Sigmoid colon (tissue), 7 donors: ENCODE results near the gene BCAS3. TPM values are rescaled to one million over a fixed set of nuclear protein-coding genes. Genes with fewer than 3 reads are reported as not detected.

Experiments used
- DNase-seq: peaks from one replicate; pipeline ENCODE4 v3.0.0-alpha.2; 2019
- H3K27ac ChIP-seq, 4 donors: fragments of 200-600 bp; sonication (generic); one replicate each; pipeline ENCODE4 v1.5.1; 2016 to 2019; ENCODE audit warnings: mild to moderate bottlenecking in 1 of 4
- H3K27me3 ChIP-seq, 3 donors: fragments of 200-600 bp; sonication (generic); one replicate each; pipeline ENCODE4 v1.5.1; 2019; ENCODE audit warnings: mild to moderate bottlenecking in 1 of 3
- H3K36me3 ChIP-seq, 4 donors: fragments of 200-600 bp; sonication (generic); one replicate each; pipeline ENCODE4 v1.5.1; 2016 to 2019
- H3K4me1 ChIP-seq, 4 donors: fragments of 200-600 bp; sonication (generic); one replicate each; pipeline ENCODE4 v1.5.1; 2017 to 2019
- H3K4me3 ChIP-seq, 4 donors: fragments of 200-600 bp; sonication (generic); one replicate each; pipeline ENCODE4 v1.5.1; 2017 to 2019; ENCODE audit warnings: mild to moderate bottlenecking in 2 of 4, moderate library complexity in 1 of 4
- H3K9me3 ChIP-seq, 4 donors: fragments of 200-600 bp in 3 of 4; sonication (generic) in 3 of 4; one replicate each; pipeline versions ENCODE4 v1.5.1 to v1.6.1; 2013 to 2019
- EP300 ChIP-seq, 4 donors: sonication (generic); formaldehyde crosslinking; IDR thresholded peaks; one replicate each; pipeline ENCODE4 v1.6.1; 2017; ENCODE audit warnings: antibody characterized with exemption in 4 of 4
- POLR2A ChIP-seq, 2 donors: fragments of 450-650 bp; IDR thresholded peaks; one replicate each; pipeline ENCODE4 v1.6.1; 2016; ENCODE audit warnings: antibody characterized with exemption in 2 of 2, mild to moderate bottlenecking in 2 of 2, moderate library complexity in 2 of 2
- POLR2AphosphoS5 ChIP-seq, 4 donors: sonication (generic); formaldehyde crosslinking; IDR thresholded peaks; one replicate each; pipeline ENCODE4 v1.6.1; 2017; ENCODE audit warnings: antibody characterized with exemption in 4 of 4
- WGBS, 2 donors: extraction: QIAGEN DNeasy Blood & Tissue Kit; methylation state at CpG; one replicate each; pipeline ENCODE4 v1.1.7; 2013; 5-methylcytosine and 5-hydroxymethylcytosine counted together
- intact Hi-C: fragments of 100-400 bp; cut with DNase I; formaldehyde crosslinking; loops from one replicate; pipeline ENCODE4 v1.15.1; 2023
- polyA plus RNA-seq, 3 donors: library from polyadenylated mRNA; stranded (reverse); fragments of 200-250 nt; gene quantifications; one replicate each; pipeline ENCODE4 v1.2.3, GENCODE V29; 2013
- total RNA-seq, 4 donors: library from RNA; depleted of rRNA; stranded (reverse); fragments of >200 nt; gene quantifications; one replicate each; pipeline ENCODE4 v1.1.0, GENCODE V29; 2016
- TF ChIP-seq, protein P1 (sequence below), 4 experiments: fragments of 450-650 bp in 3 of 4; fragments of 200-600 bp in 1 of 4; IDR thresholded peaks; one replicate each; pipeline ENCODE4 v1.5.1; 2016 to 2019; ENCODE audit warnings: antibody characterized with exemption in 4 of 4, mild to moderate bottlenecking in 3 of 4, moderate library complexity in 2 of 4
- donor health status: healthy with polysubstance abuse.
- donor health status: Bipolar disorder and iron deficiency.
- donor health status: healthy.

The BCAS3 gene
- total and polyA plus RNA-seq, 7 donors = 6.3 to 38.5 (median 28.5) TPM

DNA sequence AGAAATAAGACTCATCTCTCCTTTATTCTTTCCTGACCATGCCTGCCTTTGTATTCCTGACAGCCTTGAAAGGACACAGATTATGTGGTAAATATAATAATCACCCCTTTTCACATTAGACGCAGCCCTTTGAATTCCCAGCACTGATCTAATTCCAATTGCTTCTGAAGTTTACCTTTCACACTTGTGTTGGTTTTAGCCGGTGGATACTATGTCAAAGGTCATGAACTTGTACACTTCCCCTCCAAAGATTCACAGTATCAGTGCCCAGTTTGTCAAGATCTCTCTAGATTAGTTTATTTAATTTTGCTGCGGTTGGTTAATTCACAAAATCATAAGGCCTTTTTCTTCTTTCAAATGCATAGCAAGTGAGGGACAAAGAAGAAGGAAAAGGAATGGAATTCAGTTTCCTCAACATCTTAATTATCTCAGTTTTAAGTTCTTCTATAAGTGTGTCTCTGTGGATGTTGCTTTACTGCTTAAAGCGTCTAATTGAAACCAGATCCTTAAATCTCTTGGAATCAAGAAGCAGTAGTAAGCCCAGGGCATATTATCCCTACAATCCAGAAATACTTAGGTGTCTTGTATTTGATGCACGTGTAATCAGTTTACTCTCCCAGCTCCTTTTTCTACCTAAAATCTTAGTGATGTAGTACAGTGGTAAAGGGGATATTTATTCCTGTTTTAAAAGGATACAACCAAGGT, 547.7 kb downstream of the BCAS3 start:
- TF ChIP-seq EP300 (IDR thresholded peaks at IDR 0.05) = no peak
- no peak for TF ChIP-seq POLR2A (IDR thresholded peaks at IDR 0.05)
- TF ChIP-seq POLR2AphosphoS5 (IDR thresholded peaks at IDR 0.05) = no peak
- TF ChIP-seq, protein P1, sequence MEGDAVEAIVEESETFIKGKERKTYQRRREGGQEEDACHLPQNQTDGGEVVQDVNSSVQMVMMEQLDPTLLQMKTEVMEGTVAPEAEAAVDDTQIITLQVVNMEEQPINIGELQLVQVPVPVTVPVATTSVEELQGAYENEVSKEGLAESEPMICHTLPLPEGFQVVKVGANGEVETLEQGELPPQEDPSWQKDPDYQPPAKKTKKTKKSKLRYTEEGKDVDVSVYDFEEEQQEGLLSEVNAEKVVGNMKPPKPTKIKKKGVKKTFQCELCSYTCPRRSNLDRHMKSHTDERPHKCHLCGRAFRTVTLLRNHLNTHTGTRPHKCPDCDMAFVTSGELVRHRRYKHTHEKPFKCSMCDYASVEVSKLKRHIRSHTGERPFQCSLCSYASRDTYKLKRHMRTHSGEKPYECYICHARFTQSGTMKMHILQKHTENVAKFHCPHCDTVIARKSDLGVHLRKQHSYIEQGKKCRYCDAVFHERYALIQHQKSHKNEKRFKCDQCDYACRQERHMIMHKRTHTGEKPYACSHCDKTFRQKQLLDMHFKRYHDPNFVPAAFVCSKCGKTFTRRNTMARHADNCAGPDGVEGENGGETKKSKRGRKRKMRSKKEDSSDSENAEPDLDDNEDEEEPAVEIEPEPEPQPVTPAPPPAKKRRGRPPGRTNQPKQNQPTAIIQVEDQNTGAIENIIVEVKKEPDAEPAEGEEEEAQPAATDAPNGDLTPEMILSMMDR (IDR thresholded peaks at IDR 0.05) = no peak
- DNase-seq = no peak
- no peaks in the 10 kb centered on the region for H3K27me3 ChIP-seq
- 70 to 82% methylated on average over 5 of the region's 5 CpGs for WGBS, 2 donors
- no peaks in the 10 kb centered on the region for H3K9me3 ChIP-seq
- no peaks in the 10 kb centered on the region for H3K4me1 ChIP-seq
- intact Hi-C loops = no loop called here
- H3K27ac ChIP-seq = no peak overlapping the region
- H3K36me3 ChIP-seq = no peaks in the 10 kb centered on the region
- H3K4me3 ChIP-seq = no peak overlapping the region

DNA sequence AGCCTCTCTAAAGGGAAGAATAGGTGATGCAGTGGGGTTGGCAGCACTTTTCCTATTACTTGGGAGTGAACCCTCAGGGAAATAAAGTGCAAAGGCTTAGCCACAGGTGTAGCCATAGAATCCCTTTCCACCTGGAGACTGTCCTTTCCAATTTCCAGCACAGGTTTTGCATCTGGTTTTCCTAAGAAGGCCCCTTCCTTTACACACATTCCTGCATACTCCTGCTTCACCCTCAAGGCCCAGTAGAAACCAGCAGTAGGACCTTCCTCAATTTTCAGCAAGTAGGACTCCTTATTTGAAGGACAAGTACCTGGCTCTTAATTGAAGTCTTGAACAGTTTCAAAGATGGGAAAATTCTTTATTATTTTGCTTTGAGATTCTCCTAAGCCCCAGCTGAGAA, 550.2 kb downstream of the BCAS3 start:
- no peak overlapping the region for H3K27ac ChIP-seq
- no peaks in the 10 kb centered on the region for H3K36me3 ChIP-seq
- no peak overlapping the region for H3K4me3 ChIP-seq
- no peak for DNase-seq
- H3K4me1 ChIP-seq = no peaks in the 10 kb centered on the region
- TF ChIP-seq EP300 (IDR thresholded peaks at IDR 0.05) (no peak), POLR2AphosphoS5 (IDR thresholded peaks at IDR 0.05) (no peak), POLR2A (IDR thresholded peaks at IDR 0.05) (no peak)
- TF ChIP-seq, protein P1 (IDR thresholded peaks at IDR 0.05) = no peak
- no peaks in the 10 kb centered on the region for H3K27me3 ChIP-seq
- H3K9me3 ChIP-seq = no peaks in the 10 kb centered on the region
- intact Hi-C loops = no loop called here

DNA sequence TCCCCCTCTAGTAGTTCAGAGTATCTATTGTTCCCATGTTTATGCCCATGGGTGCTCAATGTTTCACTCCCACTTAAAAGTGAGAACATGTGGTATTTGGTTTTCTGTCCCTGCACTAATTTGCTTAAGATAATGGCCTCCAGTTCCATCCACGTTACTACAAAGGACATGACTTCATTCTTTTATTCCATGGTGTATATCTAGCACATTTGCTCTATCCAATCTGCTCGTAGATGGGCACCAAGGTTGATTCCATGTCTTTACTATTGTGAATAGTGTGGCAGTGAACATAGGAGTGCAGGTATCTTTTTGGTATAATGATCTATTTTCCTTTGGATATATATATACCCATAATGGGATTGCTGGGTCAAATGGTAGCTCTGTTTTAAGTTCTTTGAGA, 552.8 kb downstream of the BCAS3 start:
- Histone ChIP-seq H3K4me1 (no peaks in the 10 kb centered on the region), H3K9me3 (no peaks in the 10 kb centered on the region), H3K4me3 (no peak overlapping the region), H3K27ac (no peak overlapping the region), H3K36me3 (no peaks in the 10 kb centered on the region), H3K27me3 (peaks cover 0 to 5% (median 0%) of the 10 kb centered on the region in 3 donors)
- 88 to 90% methylated on average over 2 of the region's 2 CpGs for WGBS, 2 donors
- DNase-seq = no peak
- TF ChIP-seq POLR2A (IDR thresholded peaks at IDR 0.05) (no peak), POLR2AphosphoS5 (IDR thresholded peaks at IDR 0.05) (no peak), EP300 (IDR thresholded peaks at IDR 0.05) (no peak)
- TF ChIP-seq, protein P1 (IDR thresholded peaks at IDR 0.05) = no peak
- intact Hi-C loops = no loop called here

DNA sequence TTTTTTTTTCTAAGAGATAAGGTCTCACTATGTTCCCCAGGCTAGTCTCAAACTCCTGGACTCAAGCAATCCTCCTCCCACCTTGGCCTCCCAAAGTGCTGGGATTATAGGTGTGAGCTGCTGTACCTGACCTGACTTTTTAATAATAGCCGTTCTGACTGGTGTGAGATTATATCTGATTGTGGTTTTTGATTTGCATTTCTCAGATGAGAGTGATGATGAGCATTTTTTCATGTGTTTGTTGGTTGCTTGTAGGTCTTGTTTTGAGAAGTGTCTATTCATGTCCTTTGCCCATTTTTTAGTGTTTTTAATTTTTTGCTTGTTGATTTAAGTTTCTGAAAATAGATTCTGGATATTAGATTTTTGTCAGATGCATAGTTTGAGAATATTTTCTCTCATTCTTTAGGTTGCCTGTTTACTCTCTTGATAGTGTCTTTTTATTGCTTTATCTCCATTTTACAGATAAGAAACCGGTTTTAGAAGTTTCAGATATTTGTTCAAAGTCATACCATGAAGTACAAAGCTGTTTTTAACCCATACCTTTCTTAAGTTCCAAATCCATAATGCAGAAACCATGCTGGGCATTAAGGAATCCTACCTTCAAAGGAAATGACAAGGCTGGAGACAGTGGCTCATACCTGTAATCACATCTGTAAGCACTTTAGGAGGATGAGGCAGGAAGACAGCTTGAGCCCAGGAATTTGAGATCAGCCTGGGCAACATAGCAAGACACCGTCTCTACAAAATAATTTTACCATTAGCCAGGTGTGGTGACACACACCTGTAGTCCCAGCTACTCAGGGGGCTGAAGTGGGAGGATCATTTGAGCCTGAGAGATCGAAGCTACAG, 553.5 kb downstream of the BCAS3 start:
- no peaks in the 10 kb centered on the region for H3K9me3 ChIP-seq
- WGBS, 2 donors = 56 to 72% methylated on average over 4 of the region's 4 CpGs
- intact Hi-C loops = no loop called here
- DNase-seq = no peak
- H3K36me3 ChIP-seq = no peaks in the 10 kb centered on the region
- no peaks in the 10 kb centered on the region for H3K4me1 ChIP-seq
- H3K4me3 ChIP-seq = no peak overlapping the region
- H3K27me3 ChIP-seq = peaks cover 0 to 6% (median 0%) of the 10 kb centered on the region in 3 donors
- H3K27ac ChIP-seq = no peak overlapping the region
- no peak for TF ChIP-seq EP300 (IDR thresholded peaks at IDR 0.05)
- no peak for TF ChIP-seq POLR2A (IDR thresholded peaks at IDR 0.05)
- no peak for TF ChIP-seq POLR2AphosphoS5 (IDR thresholded peaks at IDR 0.05)
- TF ChIP-seq, protein P1 (IDR thresholded peaks at IDR 0.05) = no peak
